Measurements from ENCODE around the gene IFT88.

DNA sequence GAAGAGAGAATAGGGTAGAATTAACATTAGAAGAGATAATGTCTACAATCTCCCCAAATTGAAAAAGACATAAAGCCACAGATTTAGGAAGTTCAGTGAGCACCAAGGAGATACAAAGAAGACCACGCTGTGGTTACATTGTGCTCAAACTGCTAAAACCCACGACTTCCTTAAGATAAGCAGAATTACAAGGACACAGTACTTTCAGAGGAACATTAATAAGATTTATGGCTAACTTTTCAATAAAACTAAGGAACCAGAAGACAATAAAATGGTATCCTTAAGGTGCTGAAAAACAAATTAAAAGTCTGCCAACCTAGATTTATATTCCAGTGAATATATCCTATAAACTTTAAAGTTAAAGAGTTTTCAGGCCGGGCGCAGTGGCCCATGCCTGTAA, 129.1 kb downstream of the IFT88 start:
- TF ChIP-seq, protein P1, sequence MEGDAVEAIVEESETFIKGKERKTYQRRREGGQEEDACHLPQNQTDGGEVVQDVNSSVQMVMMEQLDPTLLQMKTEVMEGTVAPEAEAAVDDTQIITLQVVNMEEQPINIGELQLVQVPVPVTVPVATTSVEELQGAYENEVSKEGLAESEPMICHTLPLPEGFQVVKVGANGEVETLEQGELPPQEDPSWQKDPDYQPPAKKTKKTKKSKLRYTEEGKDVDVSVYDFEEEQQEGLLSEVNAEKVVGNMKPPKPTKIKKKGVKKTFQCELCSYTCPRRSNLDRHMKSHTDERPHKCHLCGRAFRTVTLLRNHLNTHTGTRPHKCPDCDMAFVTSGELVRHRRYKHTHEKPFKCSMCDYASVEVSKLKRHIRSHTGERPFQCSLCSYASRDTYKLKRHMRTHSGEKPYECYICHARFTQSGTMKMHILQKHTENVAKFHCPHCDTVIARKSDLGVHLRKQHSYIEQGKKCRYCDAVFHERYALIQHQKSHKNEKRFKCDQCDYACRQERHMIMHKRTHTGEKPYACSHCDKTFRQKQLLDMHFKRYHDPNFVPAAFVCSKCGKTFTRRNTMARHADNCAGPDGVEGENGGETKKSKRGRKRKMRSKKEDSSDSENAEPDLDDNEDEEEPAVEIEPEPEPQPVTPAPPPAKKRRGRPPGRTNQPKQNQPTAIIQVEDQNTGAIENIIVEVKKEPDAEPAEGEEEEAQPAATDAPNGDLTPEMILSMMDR (IDR thresholded peaks at IDR 0.05) = no peak
- TF ChIP-seq POLR2A (IDR thresholded peaks at IDR 0.05) = no peak
